H9 (cell line): Measurements from ENCODE around the gene CDKL1. TPM values are rescaled to one million over a fixed set of nuclear protein-coding genes. Genes with fewer than 3 reads are reported as not detected.

ENCODE experiments used
- DNase-seq: peaks from one replicate; pipeline ENCODE4 v3.0.0-alpha.2; 2017
- H2AFZ ChIP-seq: one replicate; pipeline ENCODE4 v1.6.1; 2013; ENCODE audit warnings: mild to moderate bottlenecking, low read length, control low read depth, moderate library complexity
- H2AK5ac ChIP-seq: 2 replicates; pipeline ENCODE4 v1.6.1; 2013; ENCODE audit warnings: low read length, control low read depth, mixed read lengths; ENCODE audit not compliant: insufficient read length
- H2BK120ac ChIP-seq: one replicate; pipeline ENCODE4 v1.6.1; 2013; ENCODE audit warnings: low read depth, mild to moderate bottlenecking, low read length, control low read depth, inconsistent platforms; ENCODE audit not compliant: poor library complexity, severe bottlenecking
- H2BK12ac ChIP-seq: 2 replicates; pipeline ENCODE4 v1.6.1; 2013; ENCODE audit warnings: low read length, control low read depth, mixed read lengths, low read depth; ENCODE audit not compliant: insufficient read length
- H2BK15ac ChIP-seq: 2 replicates; pipeline ENCODE4 v1.6.1; 2013; ENCODE audit warnings: low read depth, low read length, control low read depth
- H2BK20ac ChIP-seq: one replicate; pipeline ENCODE4 v1.6.1; 2013; ENCODE audit warnings: low read depth, mild to moderate bottlenecking, low read length, control low read depth, inconsistent platforms; ENCODE audit not compliant: poor library complexity, severe bottlenecking
- H2BK5ac ChIP-seq: 2 replicates; pipeline ENCODE4 v1.6.1; 2013; ENCODE audit warnings: low read length, control low read depth, mixed read lengths; ENCODE audit not compliant: insufficient read length
- H3K14ac ChIP-seq: 2 replicates; pipeline ENCODE4 v1.6.1; 2013; ENCODE audit warnings: low read length, control low read depth; ENCODE audit not compliant: insufficient read depth
- H3K18ac ChIP-seq: 2 replicates; pipeline ENCODE4 v1.6.1; 2013; ENCODE audit warnings: low read depth, mild to moderate bottlenecking, mixed read lengths, low read length, control low read depth; ENCODE audit not compliant: insufficient read length
- H3K23ac ChIP-seq: 2 replicates; pipeline ENCODE4 v1.6.1; 2013; ENCODE audit warnings: low read length, control low read depth, mixed read lengths, low read depth; ENCODE audit not compliant: insufficient read length
- H3K23me2 ChIP-seq: 2 replicates; pipeline ENCODE4 v1.6.1; 2013; ENCODE audit warnings: low read depth, mild to moderate bottlenecking, mixed read lengths, low read length, control low read depth; ENCODE audit not compliant: insufficient read length, poor library complexity, severe bottlenecking
- H3K27ac ChIP-seq: 2 replicates; pipeline ENCODE4 v1.5.1; 2013; ENCODE audit warnings: low read length, control low read depth, mixed read lengths, low read depth; ENCODE audit not compliant: insufficient read length
- H3K27me3 ChIP-seq: 2 replicates; pipeline ENCODE4 v1.6.1; 2013; ENCODE audit warnings: low read length, control low read depth, inconsistent platforms; ENCODE audit not compliant: insufficient read depth
- H3K4ac ChIP-seq: 2 replicates; pipeline ENCODE4 v1.6.1; 2013; ENCODE audit warnings: low read depth, mild to moderate bottlenecking, control low read depth, inconsistent platforms, low read length, moderate library complexity
- H3K4me1 ChIP-seq: 2 replicates; pipeline ENCODE4 v1.6.1; 2013; ENCODE audit warnings: low read length, control low read depth, inconsistent platforms; ENCODE audit not compliant: insufficient read depth
- H3K4me2 ChIP-seq: 2 replicates; pipeline ENCODE4 v1.6.1; 2013; ENCODE audit warnings: low read length, control low read depth, mixed read lengths; ENCODE audit not compliant: insufficient read length, insufficient read depth
- H3K56ac ChIP-seq: 2 replicates; pipeline ENCODE4 v1.6.1; 2013; ENCODE audit warnings: low read depth, mild to moderate bottlenecking, mixed read lengths, low read length, control low read depth; ENCODE audit not compliant: insufficient read length
- H3K79me1 ChIP-seq: 2 replicates; pipeline ENCODE4 v1.6.1; 2013; ENCODE audit warnings: low read depth, mild to moderate bottlenecking, moderate library complexity, low read length, control low read depth, inconsistent platforms; ENCODE audit not compliant: insufficient read depth, poor library complexity, severe bottlenecking
- H3K79me2 ChIP-seq: 2 replicates; pipeline ENCODE4 v1.6.1; 2013; ENCODE audit warnings: low read length, control low read depth, inconsistent platforms; ENCODE audit not compliant: insufficient read depth
- H3K9ac ChIP-seq: 2 replicates; pipeline ENCODE4 v1.6.1; 2013; ENCODE audit warnings: low read length, control low read depth, mixed read lengths; ENCODE audit not compliant: insufficient read length; ENCODE audit errors: extremely low read depth
- H3K9me3 ChIP-seq: one replicate; pipeline ENCODE4 v1.6.1; 2013; ENCODE audit warnings: low read depth, low read length, inconsistent platforms; ENCODE audit not compliant: control insufficient read depth
- H3T11ph ChIP-seq: one replicate; pipeline ENCODE4 v1.6.1; 2013; ENCODE audit warnings: mild to moderate bottlenecking, low read length, control low read depth, inconsistent platforms
- H4K20me1 ChIP-seq: one replicate; pipeline ENCODE4 v1.6.1; 2013; ENCODE audit not compliant: control insufficient read depth, insufficient read length, insufficient read depth
- H4K5ac ChIP-seq: 2 replicates; pipeline ENCODE4 v1.6.1; 2013; ENCODE audit warnings: low read depth, mild to moderate bottlenecking, mixed read lengths, low read length, control low read depth; ENCODE audit not compliant: insufficient read length
- H4K8ac ChIP-seq: replicated peaks from 2 replicates; pipeline ENCODE4 v1.6.1; 2013; ENCODE audit warnings: low read length, control low read depth, mixed read lengths, low read depth; ENCODE audit not compliant: insufficient read length
- H4K91ac ChIP-seq: 2 replicates; pipeline ENCODE4 v1.6.1; 2013; ENCODE audit warnings: low read depth, mild to moderate bottlenecking, moderate library complexity, mixed read lengths, low read length, control low read depth; ENCODE audit not compliant: insufficient read length
- H3K27ac Mint-ChIP-seq, 3 experiments: 2 replicates in 2 of 3; 3 replicates in 1 of 3; pipeline ENCODE4 v1.8.0; 2020 to 2021; ENCODE audit warnings: mixed read lengths in 3 of 3, mild to moderate bottlenecking in 1 of 3, moderate library complexity in 1 of 3
- H3K27me3 Mint-ChIP-seq: 2 replicates; pipeline ENCODE4 v1.8.0; 2021; ENCODE audit warnings: low read depth, mild to moderate bottlenecking, moderate library complexity, mixed read lengths
- H3K36me3 Mint-ChIP-seq, 3 experiments: 2 replicates in 2 of 3; 3 replicates in 1 of 3; pipeline ENCODE4 v1.8.0; 2020 to 2021; ENCODE audit warnings: low read depth in 3 of 3, mixed read lengths in 3 of 3; ENCODE audit not compliant: insufficient read depth in 1 of 3
- H3K4me1 Mint-ChIP-seq, 2 experiments: 2 replicates each; pipeline ENCODE4 v1.8.0; 2020; ENCODE audit warnings: mixed read lengths in 2 of 2
- H3K4me3 Mint-ChIP-seq, 2 experiments: 2 replicates in 1 of 2; 3 replicates in 1 of 2; pipeline ENCODE4 v1.8.0; 2020 to 2021; ENCODE audit warnings: mild to moderate bottlenecking in 2 of 2, mixed read lengths in 2 of 2, moderate library complexity in 1 of 2
- H3K9me3 Mint-ChIP-seq, 2 experiments: 2 replicates in 1 of 2; 3 replicates in 1 of 2; pipeline ENCODE4 v1.8.0; 2020; ENCODE audit warnings: mild to moderate bottlenecking in 2 of 2, mixed read lengths in 2 of 2, moderate library complexity in 1 of 2
- CTCF ChIP-seq: fragments of 200-600 bp; sonication (generic); conservative IDR thresholded peaks from 3 replicates; pipeline ENCODE4 v1.8.0; 2021; ENCODE audit warnings: antibody characterized with exemption, mild to moderate bottlenecking
- WGBS: extraction: QIAGEN DNeasy Blood & Tissue Kit; methylation state at CpG from one replicate; pipeline ENCODE4 v1.1.7; 2013; ENCODE audit warnings: missing lambda C conversion rate, low lambda C conversion rate, mixed read lengths; ENCODE audit not compliant: insufficient read length; ENCODE audit errors: extremely low coverage; 5-methylcytosine and 5-hydroxymethylcytosine counted together
- total RNA-seq: library from RNA; stranded (reverse); gene quantifications from 2 replicates; pipeline ENCODE4 v1.2.1, GENCODE V29; 2021

Gene CDKL1
- total RNA-seq, 1 experiment from 2014 or later: 0.72 TPM

- no peak overlapping the region for H2BK12ac ChIP-seq
- H4K91ac ChIP-seq: no peak overlapping the region
- no CpG with 5 or more reads among the region's 4 CpGs for WGBS
- Mint-ChIP-seq H3K27ac (no peak overlapping the region), H3K9me3 (peaks cover 10 to 11% of the 10 kb centered on the region in 2 experiments), H3K4me1 (peaks cover 10 to 24% of the 10 kb centered on the region in 2 experiments), H3K36me3 (peaks cover 25 to 30% (median 26%) of the 10 kb centered on the region in 3 experiments), H3K27me3 (no peaks in the 10 kb centered on the region), H3K4me3 (peak overlapping the region; percentile 88 to 94)
- H4K20me1 ChIP-seq: no peaks in the 10 kb centered on the region
- H3K79me1 ChIP-seq: no peaks in the 10 kb centered on the region
- no peaks in the 10 kb centered on the region for H3K27me3 ChIP-seq
- no peak for DNase-seq
- no peak overlapping the region for H2AK5ac ChIP-seq
- no peak overlapping the region for H2BK20ac ChIP-seq
- peaks cover 9% of the 10 kb centered on the region for H3K23me2 ChIP-seq
- no peak overlapping the region for H3T11ph ChIP-seq
- no peak overlapping the region for H3K27ac ChIP-seq
- H2BK120ac ChIP-seq: no peak overlapping the region
- H4K5ac ChIP-seq: no peak overlapping the region
- peak overlapping the region; percentile 90 for H3K4me2 ChIP-seq
- no peak overlapping the region for H3K23ac ChIP-seq
- H2AFZ ChIP-seq: no peak overlapping the region
- no peak overlapping the region for H4K8ac ChIP-seq
- H3K79me2 ChIP-seq: peaks cover 10% of the 10 kb centered on the region; the same call in 1 of the 2 replicates
- H3K4me1 ChIP-seq: no peaks in the 10 kb centered on the region
- H2BK15ac ChIP-seq: no peak overlapping the region
- no peak overlapping the region for H3K9ac ChIP-seq
- no peak overlapping the region for H3K56ac ChIP-seq
- H3K9me3 ChIP-seq: no peaks in the 10 kb centered on the region
- no peak overlapping the region for H3K4ac ChIP-seq
- H3K14ac ChIP-seq: no peak overlapping the region
- H2BK5ac ChIP-seq: no peak overlapping the region
- no peak for TF ChIP-seq CTCF
- no peak overlapping the region for H3K18ac ChIP-seq
Observed at GRCh38 chr14:50310445-50310844, 86.2 kb downstream of the CDKL1 start.
